SK-N-MC (cell line): ENCODE data around the gene ZNF560.

Source experiments
- EZH2 ChIP-seq: fragments of 200-600 bp; sonication (generic); IDR thresholded peaks from one replicate; pipeline ENCODE4 v1.6.1; 2017; ENCODE audit warnings: antibody characterized with exemption
- POLR2AphosphoS5 ChIP-seq: IDR thresholded peaks from 2 replicates; pipeline ENCODE4 v1.6.1; 2012; ENCODE audit warnings: mild to moderate bottlenecking, low read depth, low read length, borderline replicate concordance

GRCh38 chr19:9498183-9498902, at the start of gene ZNF560:
- TF ChIP-seq EZH2: no peak
- no peak for TF ChIP-seq POLR2AphosphoS5
